Adrenal gland (tissue), 12 donors: ENCODE data around the gene BBS9. TPM values are rescaled to one million over a fixed set of nuclear protein-coding genes. Genes with fewer than 3 reads are reported as not detected.

Experiments
- DNase-seq, 7 donors: peaks; one replicate each; pipeline ENCODE4 v3.0.0-alpha.2; 2019 to 2020
- H3K27ac ChIP-seq, 5 donors: fragments of 200-600 bp; sonication (generic) in 4 of 5; 1 replicate in 3 of 5; 2 replicates in 2 of 5; pipeline versions ENCODE4 v1.5.1 to v1.8.0; 2016 to 2020; ENCODE audit warnings: mild to moderate bottlenecking in 1 of 5
- H3K27me3 ChIP-seq: fragments of 200-600 bp; 2 replicates; pipeline ENCODE4 v1.8.0; 2021
- H3K36me3 ChIP-seq, 2 donors: fragments of 200-600 bp; replicated peaks in 1 of 2; 1 replicate in 1 of 2; 2 replicates in 1 of 2; pipeline versions ENCODE4 v1.5.1 to v1.8.0; 2018 to 2022
- H3K4me1 ChIP-seq, 2 donors: fragments of 200-600 bp; replicated peaks in 1 of 2; 1 replicate in 1 of 2; 2 replicates in 1 of 2; pipeline versions ENCODE4 v1.5.1 to v1.8.0; 2018 to 2021
- H3K4me3 ChIP-seq, 4 donors: fragments of 200-600 bp; sonication (generic) in 3 of 4; one replicate each; pipeline ENCODE4 v1.5.1; 2016 to 2018
- H3K9me3 ChIP-seq, 3 donors: fragments of 200-600 bp; sonication (generic) in 1 of 3; replicated peaks in 1 of 3; 1 replicate in 2 of 3; 2 replicates in 1 of 3; pipeline versions ENCODE4 v1.5.1 to v1.8.0; 2016 to 2021
- CTCF ChIP-seq, 6 experiments: fragments of 450-650 bp in 4 of 6; fragments of 200-600 bp in 2 of 6; sonication (generic) in 1 of 6; IDR thresholded peaks; 1 replicate in 5 of 6; 2 replicates in 1 of 6; pipeline versions ENCODE4 v1.5.1 to v1.8.0; 2016 to 2021; ENCODE audit warnings: antibody characterized with exemption in 6 of 6, mild to moderate bottlenecking in 2 of 6, moderate library complexity in 1 of 6
- POLR2A ChIP-seq, 2 donors: fragments of 450-650 bp; IDR thresholded peaks; one replicate each; pipeline ENCODE4 v1.6.1; 2017; ENCODE audit warnings: antibody characterized with exemption in 2 of 2, mild to moderate bottlenecking in 2 of 2, moderate library complexity in 1 of 2
- WGBS, 4 donors: extraction: QIAGEN DNeasy Blood & Tissue Kit in 2 of 4; methylation state at CpG; one replicate each; pipeline versions ENCODE4 v1.1.5 to v1.1.7; 2013 to 2017; 5-methylcytosine and 5-hydroxymethylcytosine counted together
- intact Hi-C, 2 donors: fragments of 100-400 bp; cut with DNase I; formaldehyde crosslinking; loops; one replicate each; pipeline versions ENCODE4 v1.14.1 to v1.15.0; 2022 to 2023
- polyA plus RNA-seq, 3 donors: library from polyadenylated mRNA; stranded (reverse); fragments of 200-250 nt in 2 of 3; fragments of 350-450 nt in 1 of 3; fragmentation: Illumina TruSeq in 1 of 3; extraction: RNeasy Lipid Tissue Mini Kit (QIAGEN cat#74804) in 1 of 3; gene quantifications; one replicate each; pipeline ENCODE4 v1.2.3, GENCODE V29; 2013 to 2014
- total RNA-seq, 9 donors: library from RNA; depleted of rRNA in 4 of 9; stranded (reverse); fragments of >200 nt in 4 of 9; fragments of 120-200 nt in 1 of 9; fragmentation: NEBNext Ultra II Directional in 1 of 9; extraction: Animal tissue kit (Norgen Biotek cat#: 25700) in 1 of 9; gene quantifications; one replicate each; pipeline versions ENCODE4 v1.1.0 to v1.2.4, GENCODE V29; 2013 to 2023
- donor health status: healthy with polysubstance abuse.
- donor health status: Bipolar disorder and iron deficiency.
- donor health status: DM: yes; HTN: yes; CAD: no.
- donor health status: DM: no; HTN: no; CAD: no.
- donor health status: DM: no; HTN: no; CAD: no.
- donor health status: DM: yes; HTN: yes; CAD: no.

BBS9 gene
- total and polyA plus RNA-seq, 12 donors = 5.6 to 39.4 (median 21.7) TPM

GRCh38 chr7:33200282-33200681 lies 70.9 kb downstream of the BBS9 start:
- intact Hi-C loops = no loop called here
- TF ChIP-seq CTCF (IDR thresholded peaks at IDR 0.05) (no peak), POLR2A (IDR thresholded peaks at IDR 0.05) (no peak)
- H3K4me3 ChIP-seq = no peak overlapping the region
- WGBS, 4 donors = 89 to 100% (median 99%) methylated on average over 1 of the region's 1 CpG
- no peaks in the 10 kb centered on the region for H3K36me3 ChIP-seq
- no peak for DNase-seq
- H3K27ac ChIP-seq = no peak overlapping the region
- H3K4me1 ChIP-seq = no peaks in the 10 kb centered on the region
- no peaks in the 10 kb centered on the region for H3K27me3 ChIP-seq
- H3K9me3 ChIP-seq = no peaks in the 10 kb centered on the region

- no peak for DNase-seq
- intact Hi-C loops = no loop called here
- TF ChIP-seq POLR2A (IDR thresholded peaks at IDR 0.05) (no peak), CTCF (IDR thresholded peaks at IDR 0.05) (no peak)
- no peaks in the 10 kb centered on the region for H3K27me3 ChIP-seq
- no peaks in the 10 kb centered on the region for H3K4me1 ChIP-seq
- H3K9me3 ChIP-seq = no peaks in the 10 kb centered on the region
- no peaks in the 10 kb centered on the region for H3K36me3 ChIP-seq
- WGBS, 4 donors = 90 to 96% (median 95%) methylated on average over 2 of the region's 2 CpGs
- H3K4me3 ChIP-seq = no peak overlapping the region
- no peak overlapping the region for H3K27ac ChIP-seq
Measured at GRCh38 chr7:33201821-33202220, 72.5 kb downstream of the BBS9 start.

- H3K9me3 ChIP-seq = peaks cover 0 to 14% (median 0%) of the 10 kb centered on the region in 3 donors
- H3K4me1 ChIP-seq = no peaks in the 10 kb centered on the region
- H3K27me3 ChIP-seq = no peaks in the 10 kb centered on the region
- DNase-seq = no peak
- H3K27ac ChIP-seq = no peak overlapping the region
- H3K4me3 ChIP-seq = no peak overlapping the region
- intact Hi-C loops = no loop called here
- TF ChIP-seq CTCF (IDR thresholded peaks at IDR 0.05) = no peak
- TF ChIP-seq POLR2A (IDR thresholded peaks at IDR 0.05) = no peak
- WGBS, 4 donors = 97 to 100% (median 99%) methylated on average over 1 of the region's 1 CpG
- H3K36me3 ChIP-seq = no peaks in the 10 kb centered on the region
Measured at GRCh38 chr7:33210958-33211357, 81.6 kb downstream of the BBS9 start.

GRCh38 chr7:33212144-33212543 lies 82.8 kb downstream of the BBS9 start:
- no peaks in the 10 kb centered on the region for H3K36me3 ChIP-seq
- H3K27ac ChIP-seq = no peak overlapping the region
- no peaks in the 10 kb centered on the region for H3K27me3 ChIP-seq
- H3K4me1 ChIP-seq = no peaks in the 10 kb centered on the region
- no peak for DNase-seq
- H3K4me3 ChIP-seq = no peak overlapping the region
- 88 to 94% (median 92%) methylated on average over 2 of the region's 2 CpGs for WGBS, 4 donors
- TF ChIP-seq POLR2A (IDR thresholded peaks at IDR 0.05) (no peak), CTCF (IDR thresholded peaks at IDR 0.05) (no peak)
- intact Hi-C loops = no loop called here
- peaks cover 0 to 14% (median 0%) of the 10 kb centered on the region in 3 donors for H3K9me3 ChIP-seq
